GM21619 (cell line): ENCODE measurements around the gene ISLR2.

Experiments
- ATAC-seq: cut with Tn5 transposase; IDR thresholded peaks from one replicate; pipeline ENCODE4 v1.9.1; 2021; ENCODE audit not compliant: unreplicated experiment

Gene ISLR2

GRCh38 chr15:74127954-74128784 lies 2.2 kb upstream of the ISLR2 start:
- ATAC-seq = no peak

- ATAC-seq = no peak
Measured at GRCh38 chr15:74128785-74129585, 1.4 kb upstream of the ISLR2 start.

- ATAC-seq = no peak
Measured at GRCh38 chr15:74129586-74130154, 716 bp upstream of the ISLR2 start.

- no peak for ATAC-seq
Measured at GRCh38 chr15:74130849-74131627, 652 bp downstream of the ISLR2 start.

- no peak for ATAC-seq
Measured at GRCh38 chr15:74131628-74132413, 1.4 kb downstream of the ISLR2 start.

- ATAC-seq = no peak
Measured at GRCh38 chr15:74132681-74133651, 2.6 kb downstream of the ISLR2 start.

GRCh38 chr15:74133694-74134386 lies 3.5 kb downstream of the ISLR2 start:
- ATAC-seq = no peak

- ATAC-seq = no peak
Measured at GRCh38 chr15:74134387-74135027, 4.1 kb downstream of the ISLR2 start.

GRCh38 chr15:74135041-74135565 lies 4.7 kb downstream of the ISLR2 start:
- no peak for ATAC-seq

- ATAC-seq = no peak
Measured at GRCh38 chr15:74136540-74136813, 6.1 kb downstream of the ISLR2 start.

GRCh38 chr15:74136814-74137536 lies 6.6 kb downstream of the ISLR2 start:
- no peak for ATAC-seq

GRCh38 chr15:74137537-74137894 lies 7.1 kb downstream of the ISLR2 start:
- ATAC-seq = no peak

- ATAC-seq = no peak
Measured at GRCh38 chr15:74138642-74139041, 8.3 kb downstream of the ISLR2 start.

- ATAC-seq = no peak
Measured at GRCh38 chr15:74141591-74141990, 11.2 kb downstream of the ISLR2 start.

GRCh38 chr15:74144153-74144775 lies 13.9 kb downstream of the ISLR2 start:
- ATAC-seq = no peak

GRCh38 chr15:74146277-74146800 lies 16.0 kb downstream of the ISLR2 start:
- no peak for ATAC-seq

- ATAC-seq = no peak
Measured at GRCh38 chr15:74147051-74147450, 16.7 kb downstream of the ISLR2 start.
